ENCODE results near the gene RNU1-1.
A peak's percentile ranks its signal among the peaks of the same experiment; 100 is the strongest.
"Not testable (repeated sequence)": the region's sequence is repeated elsewhere in the genome, so short reads cannot be mapped to it uniquely, and the experiment has no call there.

The RNU1-1 gene

DNA sequence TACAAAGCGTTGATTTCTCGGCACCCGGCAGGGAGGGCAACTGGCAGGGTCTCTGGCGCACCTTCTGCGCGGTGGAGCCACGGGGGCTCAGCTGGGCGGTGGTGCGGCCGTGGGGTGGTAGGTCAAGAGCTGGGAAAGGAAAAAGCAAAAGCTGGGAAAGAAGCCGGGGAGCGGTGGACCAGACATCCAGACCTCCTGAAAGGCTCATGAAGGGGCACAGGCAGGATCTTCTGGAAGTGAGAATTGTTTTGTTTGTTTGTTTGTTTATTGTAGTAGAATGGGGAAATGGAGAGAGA, 7.2 kb upstream of the RNU1-1 start:
- TF ChIP-seq, protein P1, sequence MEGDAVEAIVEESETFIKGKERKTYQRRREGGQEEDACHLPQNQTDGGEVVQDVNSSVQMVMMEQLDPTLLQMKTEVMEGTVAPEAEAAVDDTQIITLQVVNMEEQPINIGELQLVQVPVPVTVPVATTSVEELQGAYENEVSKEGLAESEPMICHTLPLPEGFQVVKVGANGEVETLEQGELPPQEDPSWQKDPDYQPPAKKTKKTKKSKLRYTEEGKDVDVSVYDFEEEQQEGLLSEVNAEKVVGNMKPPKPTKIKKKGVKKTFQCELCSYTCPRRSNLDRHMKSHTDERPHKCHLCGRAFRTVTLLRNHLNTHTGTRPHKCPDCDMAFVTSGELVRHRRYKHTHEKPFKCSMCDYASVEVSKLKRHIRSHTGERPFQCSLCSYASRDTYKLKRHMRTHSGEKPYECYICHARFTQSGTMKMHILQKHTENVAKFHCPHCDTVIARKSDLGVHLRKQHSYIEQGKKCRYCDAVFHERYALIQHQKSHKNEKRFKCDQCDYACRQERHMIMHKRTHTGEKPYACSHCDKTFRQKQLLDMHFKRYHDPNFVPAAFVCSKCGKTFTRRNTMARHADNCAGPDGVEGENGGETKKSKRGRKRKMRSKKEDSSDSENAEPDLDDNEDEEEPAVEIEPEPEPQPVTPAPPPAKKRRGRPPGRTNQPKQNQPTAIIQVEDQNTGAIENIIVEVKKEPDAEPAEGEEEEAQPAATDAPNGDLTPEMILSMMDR (IDR thresholded peaks at IDR 0.05), result no peak
- TF ChIP-seq ZFX (IDR thresholded peaks at IDR 0.05; ENCODE audit: borderline replicate concordance), result no peak
- H3K27ac ChIP-seq, result no peak overlapping the region

DNA sequence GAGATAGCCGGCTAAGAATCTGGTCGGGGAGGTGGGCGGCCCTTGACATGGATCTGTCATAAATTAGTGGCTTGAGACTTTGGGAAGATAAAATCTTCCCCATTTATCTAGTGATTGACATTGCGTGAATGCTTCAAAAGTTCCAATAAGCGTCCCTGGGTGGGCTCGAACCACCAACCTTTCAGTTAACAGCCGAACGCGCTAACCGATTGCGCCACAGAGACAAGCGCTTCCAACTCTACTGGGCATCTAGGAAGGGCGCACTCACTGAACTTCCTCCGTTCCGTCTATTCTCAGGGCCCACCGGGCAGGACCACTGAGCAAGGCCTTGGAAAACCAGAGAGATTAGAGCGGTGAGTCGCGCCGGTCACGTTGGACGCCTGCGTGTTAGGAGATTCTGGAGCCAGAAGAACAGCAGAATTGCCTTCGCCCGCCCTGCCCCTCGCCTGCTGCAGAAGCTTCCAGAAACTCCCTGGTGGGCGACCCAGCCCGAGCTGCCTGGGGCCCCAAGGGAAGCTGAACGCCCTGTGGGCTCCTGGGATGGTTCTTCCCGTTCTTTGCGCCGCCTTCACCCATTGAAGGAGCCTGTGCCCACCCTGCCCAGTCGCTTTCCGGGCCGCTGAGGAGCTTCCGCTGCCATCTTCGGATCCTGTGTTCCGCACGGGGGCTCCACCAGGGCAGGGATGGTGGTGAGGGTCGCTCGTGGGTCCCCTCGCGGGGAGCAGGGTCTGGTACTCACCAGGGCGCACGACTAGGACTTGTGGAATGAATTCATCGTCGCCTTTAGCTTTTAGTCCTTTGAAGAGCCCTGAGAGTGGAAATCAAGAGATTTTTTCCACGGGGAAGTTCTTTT, 6.6 kb upstream of the RNU1-1 start:
- H3K27ac ChIP-seq, result not testable (repeated sequence)

DNA sequence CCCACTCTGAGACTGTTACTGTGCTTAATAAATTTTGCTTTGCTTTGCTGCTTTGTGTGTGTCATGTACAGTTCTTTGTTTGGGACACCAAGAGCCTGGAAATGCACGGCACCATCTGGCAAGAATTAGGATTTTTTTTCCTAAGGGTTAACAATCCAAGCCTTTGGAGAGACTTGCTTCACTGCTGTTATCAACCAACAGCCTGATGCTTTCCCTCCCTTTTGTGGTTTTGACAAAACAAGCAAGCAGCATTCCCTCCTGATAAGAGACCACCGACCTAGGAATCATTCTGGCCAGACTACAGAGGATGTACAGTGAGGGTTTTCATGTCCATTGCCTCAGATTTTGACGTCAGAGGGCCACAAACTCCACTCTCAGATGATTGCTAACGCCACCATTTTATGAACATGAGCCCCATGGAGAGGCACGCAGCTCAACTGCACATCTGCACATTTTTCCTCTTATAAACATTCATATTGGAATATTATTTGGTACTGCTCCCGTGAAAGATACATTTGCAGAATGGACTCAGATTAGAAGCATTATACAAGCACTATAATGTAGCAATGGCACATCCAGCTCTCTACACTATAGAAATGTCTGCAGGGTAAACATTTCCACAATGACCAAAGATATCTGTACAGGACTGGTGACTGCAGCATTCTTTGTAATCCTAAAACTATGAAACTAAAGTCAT, 5.3 kb upstream of the RNU1-1 start:
- not testable (repeated sequence) for H3K27ac ChIP-seq

DNA sequence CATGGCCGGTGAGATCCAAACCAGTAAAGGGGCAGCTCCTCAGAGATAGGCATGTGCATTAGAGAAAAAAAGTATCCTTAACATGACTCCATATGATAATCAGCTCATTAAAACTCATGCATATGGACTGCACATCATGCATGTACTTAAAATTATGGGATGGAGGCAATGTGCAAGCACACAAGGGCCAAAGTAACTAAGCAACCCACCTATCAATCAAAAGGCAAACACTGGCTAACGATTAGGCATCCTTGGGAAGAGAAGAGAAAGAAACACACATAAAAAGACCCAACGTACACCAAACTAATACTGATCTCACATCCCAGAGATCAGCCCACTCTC, 4.8 kb upstream of the RNU1-1 start:
- H3K27ac ChIP-seq, result not testable (repeated sequence)

DNA sequence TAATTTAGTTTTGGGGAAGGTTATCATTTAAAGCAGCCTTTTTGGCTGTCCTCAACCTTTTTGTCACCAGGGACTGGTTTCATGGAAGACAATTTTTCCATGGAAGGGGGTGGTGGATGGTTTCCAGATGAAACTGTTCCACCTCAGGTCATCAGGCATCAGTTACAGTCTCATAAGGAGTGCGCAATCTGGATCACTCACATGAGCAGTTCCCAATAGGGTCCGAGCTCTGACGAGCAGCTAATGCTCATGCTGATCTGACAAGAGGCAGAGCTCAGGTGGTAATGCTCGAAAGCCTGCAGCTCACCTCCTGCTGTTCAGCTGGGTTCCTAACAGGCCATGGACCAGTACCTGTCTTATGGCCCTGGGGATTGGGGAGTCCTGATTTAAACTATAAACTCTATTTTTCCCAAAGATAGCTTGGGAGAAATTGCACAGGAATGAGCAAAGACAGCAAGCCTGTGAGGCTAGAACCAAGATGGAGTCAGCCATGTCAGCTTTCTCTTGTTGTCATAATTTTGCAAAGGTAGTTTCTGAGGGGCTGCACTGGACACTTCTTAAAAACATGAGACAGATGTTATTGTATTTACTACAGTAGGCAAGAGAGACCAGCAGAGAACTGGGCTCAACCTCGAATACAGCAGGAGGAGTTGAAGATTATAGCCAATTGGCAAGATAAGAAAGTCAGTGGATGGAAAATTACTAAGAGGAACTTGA, 2.8 kb upstream of the RNU1-1 start:
- not testable (repeated sequence) for H3K27ac ChIP-seq

DNA sequence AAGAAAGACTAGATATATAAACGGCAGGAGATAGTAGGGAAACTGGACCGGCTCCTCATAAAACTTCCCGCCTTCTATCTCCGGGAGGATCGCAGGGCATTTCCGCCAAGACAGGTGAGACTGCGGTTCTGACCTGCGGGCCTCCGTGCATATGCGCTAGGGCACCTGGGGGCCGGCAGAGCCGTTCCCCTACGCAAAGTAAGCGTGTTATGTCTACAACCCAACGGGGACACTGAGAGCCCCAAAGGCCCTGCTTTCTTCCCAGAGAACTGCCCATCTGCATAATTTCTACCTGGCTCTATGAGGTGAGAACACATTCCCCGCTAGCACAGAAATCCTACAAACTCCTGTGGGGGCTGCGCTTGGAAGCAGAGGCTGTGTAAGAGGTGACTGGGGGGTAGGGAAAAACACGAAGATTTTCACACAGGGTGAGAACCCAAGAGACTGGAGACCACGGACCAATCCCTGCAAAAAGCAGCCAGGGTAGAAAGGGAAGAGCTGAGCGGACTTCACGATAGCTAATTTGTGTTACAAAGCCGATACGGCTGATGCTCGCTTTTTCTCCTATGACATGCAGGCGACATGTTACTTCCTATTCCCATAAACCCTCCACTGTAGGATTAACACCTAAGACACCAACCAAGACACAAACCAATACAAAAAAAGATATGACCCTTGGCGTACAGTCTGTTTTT, 526 bp downstream of the RNU1-1 start:
- peak overlapping the region; percentile 96 for H3K27ac ChIP-seq

DNA sequence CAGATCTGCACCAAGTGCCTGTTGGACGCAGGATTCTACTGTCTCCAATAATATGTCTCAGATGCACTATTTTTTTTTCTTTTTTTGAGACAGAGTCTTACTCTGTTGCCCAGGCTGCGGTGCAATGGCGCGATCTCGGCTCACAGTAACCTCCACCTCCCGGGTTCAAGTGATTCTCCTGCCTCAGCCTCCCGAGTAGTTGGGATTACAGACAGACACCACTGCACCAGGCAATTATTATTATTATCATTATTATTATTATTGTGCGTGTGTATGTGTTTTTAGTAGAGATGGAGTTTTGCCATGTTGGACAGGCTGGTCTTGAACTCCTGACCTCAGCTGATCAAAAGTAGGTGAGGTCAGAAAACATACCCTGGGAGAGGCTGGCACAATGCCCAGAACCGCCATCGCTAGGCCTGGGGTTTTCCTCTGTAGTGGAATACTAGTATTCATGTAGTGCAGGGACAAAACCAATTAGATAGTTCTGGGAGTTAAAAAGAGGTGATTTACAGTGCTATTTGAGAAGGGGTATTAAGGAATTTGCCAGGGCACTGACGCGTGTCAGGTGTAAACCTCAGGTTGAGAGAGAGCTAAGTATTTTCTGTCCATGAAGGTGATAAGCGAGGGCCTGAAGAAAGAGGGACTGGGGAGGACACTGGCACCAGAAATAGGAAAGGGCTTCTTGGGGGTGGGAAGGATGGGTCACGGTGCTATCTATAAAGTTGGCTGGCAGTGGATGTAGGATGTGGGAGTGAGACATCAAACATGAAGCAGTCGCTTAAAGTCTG, 1.3 kb downstream of the RNU1-1 start:
- peak overlapping the region; percentile 96 for H3K27ac ChIP-seq

DNA sequence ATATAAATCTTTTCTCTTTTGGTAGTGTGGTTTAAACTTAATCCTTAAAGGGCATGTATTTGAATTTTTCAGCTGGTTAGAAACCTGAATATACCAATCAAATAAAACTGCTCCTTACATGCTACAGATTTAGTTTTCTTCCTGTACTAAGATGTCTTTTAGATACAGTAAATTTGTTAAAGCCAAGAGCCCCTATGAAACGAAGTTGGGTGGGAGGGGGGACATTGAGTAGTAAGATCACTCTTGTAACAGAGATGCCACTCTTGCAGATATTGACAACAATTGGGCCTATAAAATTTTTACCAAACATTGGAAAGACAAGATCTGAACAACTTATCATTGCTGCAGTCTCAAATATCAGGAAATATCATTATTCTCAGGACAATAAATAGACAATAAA, 2.2 kb downstream of the RNU1-1 start:
- peak overlapping the region; percentile 96 for H3K27ac ChIP-seq

DNA sequence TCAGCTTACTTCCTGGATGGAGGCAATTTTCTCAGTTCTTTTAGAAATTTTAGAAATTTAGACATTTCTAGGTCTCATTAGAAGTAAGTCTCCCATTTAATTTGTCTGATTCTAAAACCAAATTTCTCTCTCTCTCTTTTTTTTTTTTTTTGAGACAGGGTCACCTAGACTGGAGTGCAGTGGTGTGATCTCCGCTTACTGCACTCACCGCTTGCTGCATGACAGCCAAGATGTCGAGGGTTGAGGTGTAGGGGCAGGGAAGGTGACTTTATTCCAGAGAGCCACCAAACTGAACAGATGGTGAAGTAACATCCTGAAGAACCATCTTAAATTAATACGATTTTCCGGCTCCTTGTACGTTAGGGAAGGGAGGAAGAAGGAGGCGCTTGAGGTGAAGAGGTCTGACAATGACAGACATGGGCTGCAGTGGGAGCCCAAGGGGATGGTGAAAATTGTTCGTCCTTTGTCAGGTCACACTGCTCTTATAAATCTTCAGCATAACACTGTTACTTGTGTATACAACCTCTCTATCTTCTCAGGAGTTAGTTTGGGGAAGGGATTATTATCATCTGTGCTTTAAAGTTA, 5.1 kb downstream of the RNU1-1 start:
- not testable (repeated sequence) for H3K27ac ChIP-seq

DNA sequence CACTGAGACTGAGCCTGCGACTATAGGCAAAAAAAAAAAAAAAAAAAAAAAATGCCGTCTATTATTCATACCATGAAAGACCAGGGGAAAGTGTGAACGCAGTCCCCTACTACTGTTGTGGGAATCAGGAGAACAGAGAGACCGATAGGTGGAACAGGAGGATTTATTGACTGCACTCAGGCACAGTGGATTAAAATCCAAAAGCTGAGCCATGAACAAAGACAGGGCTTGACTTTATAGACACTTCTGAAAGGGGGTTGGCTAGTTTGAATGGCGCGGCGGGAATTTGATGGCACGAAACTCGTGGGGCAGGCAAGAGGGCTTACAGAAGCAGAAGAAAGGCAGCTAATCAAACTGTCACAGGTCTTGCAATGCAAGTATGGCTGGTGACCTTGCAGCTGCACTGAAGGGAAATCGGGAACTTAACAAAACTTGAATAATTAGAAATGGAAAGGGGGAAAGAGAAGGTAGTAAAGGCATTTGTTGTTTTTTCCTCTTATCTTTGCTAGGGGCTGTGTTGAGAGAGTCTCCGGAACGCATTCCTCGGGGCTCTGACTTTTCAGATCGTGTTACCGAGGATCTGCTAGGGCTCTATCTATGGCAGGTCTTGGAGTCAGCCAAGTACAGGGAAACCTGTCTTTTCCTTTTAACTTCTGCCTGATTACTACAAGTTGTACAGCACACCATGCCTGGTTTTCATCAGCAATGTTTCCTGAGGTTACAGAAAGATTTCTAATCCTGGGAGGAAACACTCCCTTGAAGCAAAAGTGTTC, 7.5 kb downstream of the RNU1-1 start:
- not testable (repeated sequence) for H3K27ac ChIP-seq

DNA sequence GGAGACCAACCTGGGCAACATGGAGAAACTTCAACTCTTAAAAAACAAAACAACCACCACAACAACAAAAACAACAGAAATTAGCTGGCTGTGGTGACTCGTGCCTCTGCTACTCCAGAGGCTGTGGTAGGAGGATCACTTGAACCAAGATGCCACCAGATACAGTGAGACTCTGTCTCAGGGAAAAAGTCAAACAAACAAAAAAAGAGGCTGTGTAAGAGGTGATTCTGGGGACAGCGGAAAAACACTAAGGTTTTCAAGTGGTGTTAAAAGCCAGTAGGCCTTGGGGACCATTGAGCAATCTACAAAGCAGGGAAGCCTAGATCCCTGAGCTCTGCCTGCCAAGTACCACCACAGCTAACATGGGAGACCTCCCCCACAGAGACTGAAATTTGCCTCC, 8.2 kb downstream of the RNU1-1 start:
- H3K27ac ChIP-seq, result not testable (repeated sequence)

DNA sequence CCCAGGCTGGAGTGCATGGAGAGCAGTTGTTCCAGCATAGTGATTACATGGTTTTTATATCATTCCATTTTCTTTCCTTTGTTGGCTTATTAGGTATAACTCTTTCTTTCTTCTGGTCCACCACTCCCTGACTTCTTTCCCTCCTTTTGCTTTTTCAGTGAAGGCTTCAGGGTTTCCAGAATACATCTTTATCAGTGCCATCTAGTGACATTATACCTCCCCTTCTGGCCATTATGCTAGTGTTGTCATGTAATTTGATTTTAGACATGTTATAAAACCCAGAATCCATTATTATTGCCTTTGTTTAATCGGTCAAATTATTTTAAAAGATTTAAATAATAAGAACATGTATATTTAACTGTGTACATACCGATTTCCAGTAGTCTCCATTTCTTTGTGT, 10.6 kb downstream of the RNU1-1 start:
- H3K27ac ChIP-seq, result no peak overlapping the region
- no peak for TF ChIP-seq ZFX (IDR thresholded peaks at IDR 0.05; ENCODE audit: borderline replicate concordance)

DNA sequence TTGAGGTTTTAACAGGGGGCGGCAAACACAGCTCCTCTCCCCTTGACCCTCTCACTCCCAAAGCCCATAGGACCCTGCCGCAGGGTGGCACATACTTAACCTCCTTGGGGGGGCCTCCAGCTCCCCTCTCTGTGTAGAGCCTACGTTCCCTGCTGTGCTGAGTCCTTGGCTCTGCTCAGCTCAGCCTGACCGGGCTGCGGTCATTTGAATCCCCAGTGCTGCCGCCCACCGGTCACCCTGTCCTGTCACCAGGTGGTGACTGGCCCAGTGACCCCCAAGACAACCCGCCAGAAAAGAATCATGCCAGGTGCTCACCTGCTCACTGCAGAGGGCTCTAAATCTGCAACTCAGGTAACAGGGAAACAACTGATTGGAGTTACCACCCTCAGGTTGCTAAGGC, 12.6 kb downstream of the RNU1-1 start:
- H3K27ac ChIP-seq, result not testable (repeated sequence)

DNA sequence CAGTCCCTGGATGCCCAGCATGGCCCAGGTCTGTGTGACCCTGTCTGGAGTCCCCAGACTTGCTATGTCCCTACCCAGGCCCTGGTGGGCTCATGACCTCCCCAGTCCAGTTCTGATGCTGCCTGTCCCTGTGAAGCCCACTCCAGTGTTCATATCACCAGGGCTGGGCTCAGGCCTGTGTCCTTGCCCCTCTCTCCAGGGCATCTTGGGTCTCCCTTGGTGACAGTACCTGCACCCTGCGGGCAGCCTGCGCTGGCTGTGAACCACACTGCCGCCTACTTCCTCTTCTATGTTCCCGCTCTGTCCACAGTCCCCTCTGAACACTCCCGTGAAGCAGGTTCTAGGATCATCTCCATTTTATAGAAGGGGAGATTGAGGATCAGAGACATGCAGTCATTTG, 13.1 kb downstream of the RNU1-1 start:
- H3K27ac ChIP-seq, result not testable (repeated sequence)

DNA sequence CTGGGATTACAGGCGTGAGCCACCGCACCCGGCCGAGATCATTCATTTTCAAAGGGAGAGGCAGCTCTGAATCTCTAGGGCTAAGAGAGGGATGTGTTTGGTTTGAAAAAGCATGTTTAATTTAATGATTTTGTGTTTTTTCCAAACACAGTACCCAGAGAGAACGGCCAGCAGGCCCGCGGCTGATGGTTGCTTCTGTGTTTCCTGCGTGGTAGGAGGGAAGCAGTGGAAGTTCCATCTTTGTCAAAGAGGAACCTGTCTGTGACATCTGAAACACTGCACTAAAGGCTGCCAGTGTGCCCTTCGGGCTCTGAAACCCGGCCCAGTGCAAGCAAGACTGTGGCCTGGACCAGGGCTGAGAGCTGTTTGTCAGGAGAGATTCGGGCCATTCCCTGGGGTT, 13.6 kb downstream of the RNU1-1 start:
- not testable (repeated sequence) for H3K27ac ChIP-seq

Measured in 22Rv1 (cell line).